Measurements from ENCODE around the gene EFCAB6. TPM values are rescaled to one million over a fixed set of nuclear protein-coding genes. Genes with fewer than 3 reads are reported as not detected.

The EFCAB6 gene
- total RNA-seq, 2 experiments from 2014 or later = 0.13 TPM; not detected in 1

- no peak overlapping the region for H3K27ac ChIP-seq (ENCODE audit: low read depth, low read length, poor library complexity, severe bottlenecking)
- no peaks in the 10 kb centered on the region for H3K79me2 ChIP-seq (ENCODE audit: insufficient read depth, low read depth, low read length)
- no peaks in the 10 kb centered on the region for H3K4me1 ChIP-seq (ENCODE audit: insufficient read depth, low read length, poor library complexity, severe bottlenecking)
- no peak overlapping the region for H3K4me2 ChIP-seq (ENCODE audit: low read length)
- no peaks in the 10 kb centered on the region for H4K20me1 ChIP-seq (ENCODE audit: insufficient read depth, low read length)
- TF ChIP-seq CTCF (conservative IDR thresholded peaks at IDR 0.05; ENCODE audit: low read length) (no peak), EZH2phosphoT487 (IDR thresholded peaks at IDR 0.05; ENCODE audit: borderline replicate concordance, low read depth, low read length) (no peak)
- H3K9me3 ChIP-seq (ENCODE audit: low read length) = no peaks in the 10 kb centered on the region
- intact Hi-C loops (cut with micrococcal nuclease; ENCODE audit: unreplicated experiment) = no loop called here
- CTCF ChIA-PET (ENCODE audit: unreplicated experiment) = no interaction called here
- POLR2A ChIA-PET = interaction anchor here (0.5 kb wide), 1 partner anchor 316 kb away, joined by 3 read pairs; no protein-coding TSS in a partner anchor
- no peak overlapping the region for H3K4me3 ChIP-seq (ENCODE audit: low read depth, low read length, poor library complexity, severe bottlenecking)
- no peak overlapping the region for H2AFZ ChIP-seq (ENCODE audit: low read length)
- BruUV-seq (replicated peaks) = no TSS peak
- H3K9me2 ChIP-seq (ENCODE audit: insufficient read depth, low read length) = no peaks in the 10 kb centered on the region
- H3K36me3 ChIP-seq (ENCODE audit: insufficient read depth, low read length) = no peaks in the 10 kb centered on the region
- no peak for DNase-seq (ENCODE audit: low spot score)
Measured at GRCh38 chr22:43485502-43486089, 326.5 kb downstream of the EFCAB6 start.

- no peaks in the 10 kb centered on the region for H4K20me1 ChIP-seq (ENCODE audit: insufficient read depth, low read length)
- CTCF ChIA-PET (ENCODE audit: unreplicated experiment) = no interaction called here
Measured at GRCh38 chr22:43484227-43484626, 327.9 kb downstream of the EFCAB6 start.

More at GRCh38 chr22:43484227-43484626, 327.9 kb downstream of the EFCAB6 start:
- Histone ChIP-seq H3K27ac (ENCODE audit: low read depth, low read length, poor library complexity, severe bottlenecking) (no peak overlapping the region), H3K79me2 (ENCODE audit: insufficient read depth, low read depth, low read length) (no peaks in the 10 kb centered on the region), H2AFZ (ENCODE audit: low read length) (no peak overlapping the region), H3K4me3 (ENCODE audit: low read depth, low read length, poor library complexity, severe bottlenecking) (no peak overlapping the region), H3K4me2 (ENCODE audit: low read length) (no peak overlapping the region), H3K9me2 (ENCODE audit: insufficient read depth, low read length) (no peaks in the 10 kb centered on the region), H3K9me3 (ENCODE audit: low read length) (no peaks in the 10 kb centered on the region), H3K4me1 (ENCODE audit: insufficient read depth, low read length, poor library complexity, severe bottlenecking) (no peaks in the 10 kb centered on the region), H3K36me3 (ENCODE audit: insufficient read depth, low read length) (no peaks in the 10 kb centered on the region)
- no peak for TF ChIP-seq EZH2phosphoT487 (IDR thresholded peaks at IDR 0.05; ENCODE audit: borderline replicate concordance, low read depth, low read length)
- TF ChIP-seq CTCF (conservative IDR thresholded peaks at IDR 0.05; ENCODE audit: low read length) = no peak
- no peak for DNase-seq (ENCODE audit: low spot score)
- intact Hi-C loops (cut with micrococcal nuclease; ENCODE audit: unreplicated experiment) = no loop called here
- no TSS peak for BruUV-seq (replicated peaks)
- POLR2A ChIA-PET = no interaction called here
